Tibial artery (tissue), 4 donors: ENCODE measurements around the gene KMT2B.

Experiments
- DNase-seq, 2 donors: peaks; one replicate each; pipeline ENCODE4 v3.0.0-alpha.2; 2019
- H3K27ac ChIP-seq, 2 donors: fragments of 200-600 bp; sonication (generic) in 1 of 2; 1 replicate in 1 of 2; 2 replicates in 1 of 2; pipeline ENCODE4 v1.5.1; 2018 to 2019; ENCODE audit warnings: mild to moderate bottlenecking in 1 of 2
- H3K27me3 ChIP-seq, 2 donors: fragments of 200-600 bp; sonication (generic) in 1 of 2; one replicate each; pipeline versions ENCODE4 v1.5.1 to v1.6.0; 2016 to 2019
- H3K36me3 ChIP-seq, 3 donors: fragments of 200-600 bp; sonication (generic) in 2 of 3; one replicate each; pipeline ENCODE4 v1.5.1; 2016 to 2019; ENCODE audit warnings: mild to moderate bottlenecking in 2 of 3
- H3K4me1 ChIP-seq, 4 donors: fragments of 200-600 bp; sonication (generic) in 2 of 4; 1 replicate in 3 of 4; 2 replicates in 1 of 4; pipeline ENCODE4 v1.5.1; 2016 to 2019
- H3K4me3 ChIP-seq, 2 donors: fragments of 200-600 bp; sonication (generic) in 1 of 2; 1 replicate in 1 of 2; 2 replicates in 1 of 2; pipeline ENCODE4 v1.5.1; 2018 to 2019; ENCODE audit warnings: mild to moderate bottlenecking in 2 of 2
- H3K9me3 ChIP-seq, 3 donors: fragments of 200-600 bp; sonication (generic) in 1 of 3; one replicate each; pipeline ENCODE4 v1.5.1; 2016 to 2019
- intact Hi-C: fragments of 100-400 bp; cut with DNase I; formaldehyde crosslinking; loops from one replicate; pipeline ENCODE4 v1.15.0; 2023; ENCODE audit warnings: low total_unique reads
- TF ChIP-seq, protein P1 (sequence below), 2 experiments: fragments of 200-600 bp in 1 of 2; fragments of 450-650 bp in 1 of 2; IDR thresholded peaks; one replicate each; pipeline ENCODE4 v1.5.1; 2017 to 2019; ENCODE audit warnings: antibody characterized with exemption in 2 of 2, mild to moderate bottlenecking in 1 of 2, moderate library complexity in 1 of 2

Gene KMT2B

DNA sequence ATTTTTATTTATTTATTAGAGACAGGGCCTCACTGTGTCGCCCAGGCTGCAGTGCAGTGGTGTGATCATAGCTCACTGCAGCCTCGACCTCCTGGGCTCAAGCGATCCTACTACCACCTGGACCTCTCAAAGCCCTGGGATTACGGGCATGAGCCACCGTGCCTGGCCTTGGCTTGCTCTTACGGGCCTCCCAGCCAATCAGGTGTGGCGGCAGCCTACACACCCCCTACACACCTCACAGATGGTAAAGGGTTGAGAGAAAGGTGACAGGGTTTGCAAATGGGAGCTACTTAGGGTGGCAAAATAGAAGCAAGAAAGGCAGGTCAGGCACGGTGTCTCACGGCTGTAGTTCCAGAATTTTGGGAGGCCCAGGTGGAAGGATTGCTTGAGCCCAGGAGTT is 14.5 kb upstream of the KMT2B start:
- no peak overlapping the region for H3K4me3 ChIP-seq
- TF ChIP-seq, protein P1, sequence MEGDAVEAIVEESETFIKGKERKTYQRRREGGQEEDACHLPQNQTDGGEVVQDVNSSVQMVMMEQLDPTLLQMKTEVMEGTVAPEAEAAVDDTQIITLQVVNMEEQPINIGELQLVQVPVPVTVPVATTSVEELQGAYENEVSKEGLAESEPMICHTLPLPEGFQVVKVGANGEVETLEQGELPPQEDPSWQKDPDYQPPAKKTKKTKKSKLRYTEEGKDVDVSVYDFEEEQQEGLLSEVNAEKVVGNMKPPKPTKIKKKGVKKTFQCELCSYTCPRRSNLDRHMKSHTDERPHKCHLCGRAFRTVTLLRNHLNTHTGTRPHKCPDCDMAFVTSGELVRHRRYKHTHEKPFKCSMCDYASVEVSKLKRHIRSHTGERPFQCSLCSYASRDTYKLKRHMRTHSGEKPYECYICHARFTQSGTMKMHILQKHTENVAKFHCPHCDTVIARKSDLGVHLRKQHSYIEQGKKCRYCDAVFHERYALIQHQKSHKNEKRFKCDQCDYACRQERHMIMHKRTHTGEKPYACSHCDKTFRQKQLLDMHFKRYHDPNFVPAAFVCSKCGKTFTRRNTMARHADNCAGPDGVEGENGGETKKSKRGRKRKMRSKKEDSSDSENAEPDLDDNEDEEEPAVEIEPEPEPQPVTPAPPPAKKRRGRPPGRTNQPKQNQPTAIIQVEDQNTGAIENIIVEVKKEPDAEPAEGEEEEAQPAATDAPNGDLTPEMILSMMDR (IDR thresholded peaks at IDR 0.05) = no peak
- no peaks in the 10 kb centered on the region for H3K36me3 ChIP-seq
- intact Hi-C loops = no loop called here
- no peak for DNase-seq
- peaks cover 0 to 12% of the 10 kb centered on the region in 2 donors for H3K27me3 ChIP-seq
- no peaks in the 10 kb centered on the region for H3K9me3 ChIP-seq
- no peak overlapping the region for H3K27ac ChIP-seq
- H3K4me1 ChIP-seq = peaks cover 0 to 15% (median 11%) of the 10 kb centered on the region in 4 donors

DNA sequence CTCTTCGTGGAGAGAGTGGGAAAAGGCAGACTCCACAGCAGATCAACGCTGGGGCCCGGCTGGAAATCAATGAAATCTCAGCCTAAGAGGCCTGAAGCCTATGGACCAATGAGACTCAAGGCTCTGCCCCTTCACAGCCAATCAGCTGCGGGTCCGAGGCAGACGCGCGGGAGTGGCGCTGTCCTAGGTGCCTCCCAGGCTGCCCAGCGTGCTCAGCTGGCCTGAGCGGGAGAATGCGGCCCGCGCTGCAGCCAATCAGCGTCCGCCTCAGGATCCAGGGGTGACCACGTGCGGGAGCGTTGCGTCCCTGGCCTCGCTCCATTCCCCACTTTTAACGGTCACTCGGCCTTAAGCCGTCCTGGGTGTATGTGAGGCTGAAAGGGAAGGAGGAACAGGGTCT is 13.6 kb upstream of the KMT2B start, which contains the start of gene ZBTB32:
Gene ZBTB32, plus strand, starts transcription at position 341 of the 400 bp plus-strand sequence. CDS start 10,069 bp downstream, outside the sequence.
- DNase-seq = no peak
- no peak within 1 kb of the TSS for H3K27ac ChIP-seq

DNA sequence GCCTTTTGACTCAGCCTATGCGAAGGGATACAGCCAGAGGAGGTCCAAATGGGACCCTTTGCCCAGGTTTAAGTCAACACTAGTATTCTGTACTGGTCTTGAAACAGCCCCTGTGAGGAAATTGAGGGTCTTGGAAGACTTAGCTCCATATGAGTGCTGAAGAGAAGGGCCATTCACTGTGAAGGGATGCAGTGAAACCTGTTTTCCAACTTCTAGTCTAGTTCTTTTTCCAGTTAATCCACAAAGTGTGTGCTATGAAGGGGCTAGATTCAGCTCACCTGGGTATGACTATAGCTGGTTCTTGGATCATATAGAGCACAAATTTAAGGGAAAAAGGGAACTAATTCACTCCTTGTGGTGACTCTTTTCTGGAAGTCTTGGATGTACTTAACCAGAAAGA is 9.4 kb upstream of the KMT2B start:
- intact Hi-C loops = no loop called here
- peaks cover 0 to under 1% (median 0%) of the 10 kb centered on the region in 4 donors for H3K4me1 ChIP-seq
- DNase-seq = no peak
- H3K27ac ChIP-seq = no peak overlapping the region
- H3K36me3 ChIP-seq = no peaks in the 10 kb centered on the region
- H3K27me3 ChIP-seq = peaks cover 0 to 8% of the 10 kb centered on the region in 2 donors
- no peaks in the 10 kb centered on the region for H3K9me3 ChIP-seq
- no peak overlapping the region for H3K4me3 ChIP-seq
- TF ChIP-seq, protein P1 (IDR thresholded peaks at IDR 0.05) = no peak

More for the DNA sequence above, 13.6 kb upstream of the KMT2B start, which contains the start of gene ZBTB32:
- intact Hi-C loops = no loop called here
- Histone ChIP-seq H3K4me1 (peaks cover 0 to 15% (median 11%) of the 10 kb centered on the region in 4 donors), H3K4me3 (no peak within 1 kb of the TSS), H3K36me3 (no peaks in the 10 kb centered on the region), H3K27me3 (peaks cover 0 to 8% of the 10 kb centered on the region in 2 donors), H3K9me3 (no peaks in the 10 kb centered on the region)
- TF ChIP-seq, protein P1 (IDR thresholded peaks at IDR 0.05) = no peak

DNA sequence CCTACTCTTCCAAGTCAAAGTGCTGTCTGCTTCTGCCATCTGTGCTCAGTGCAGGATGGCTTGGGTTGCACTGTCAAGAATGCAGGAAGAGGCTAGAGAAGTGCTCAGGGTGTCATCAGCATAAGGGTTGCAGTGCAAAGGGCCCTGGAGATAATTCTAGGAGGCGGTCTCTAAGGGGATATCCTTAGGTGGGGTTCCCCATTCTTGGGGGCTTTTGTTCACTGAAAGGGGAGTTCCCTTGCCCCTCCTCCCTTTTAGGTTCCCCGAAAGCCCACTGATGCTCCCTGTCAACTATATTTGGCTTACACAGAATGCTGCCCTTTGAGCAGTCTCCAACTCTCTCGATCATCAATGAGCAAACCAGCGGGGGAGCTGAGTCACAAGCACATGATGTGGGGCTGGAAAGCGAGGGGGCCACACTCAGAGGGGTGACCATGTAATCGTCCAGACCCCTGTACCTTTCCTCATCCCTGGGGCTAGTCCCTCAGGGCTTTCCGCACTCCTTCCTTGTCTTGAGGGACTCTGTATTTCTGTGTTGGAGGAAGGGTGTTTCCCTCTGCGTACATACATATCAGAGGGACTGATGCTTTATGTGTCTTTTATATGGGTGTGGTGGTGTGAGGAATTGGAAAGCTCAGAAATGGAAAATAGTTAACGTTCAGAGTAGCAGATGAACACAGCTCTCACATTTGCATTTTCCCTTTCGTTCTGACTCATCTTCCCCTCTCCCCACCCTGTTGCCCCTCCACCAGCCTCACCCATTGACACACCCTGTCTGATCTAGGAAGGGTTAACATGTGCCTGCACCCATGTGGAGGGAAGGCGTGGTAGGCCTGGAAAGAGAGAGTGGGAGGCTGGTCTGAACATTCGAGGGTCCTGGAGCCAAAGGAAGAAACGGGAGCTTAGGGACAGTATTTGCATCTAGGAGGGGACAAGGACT is 6.7 kb upstream of the KMT2B start:
- Histone ChIP-seq H3K4me3 (no peak overlapping the region), H3K27me3 (no peaks in the 10 kb centered on the region), H3K27ac (no peak overlapping the region), H3K4me1 (peaks cover 0 to 10% (median 7%) of the 10 kb centered on the region in 4 donors), H3K36me3 (no peaks in the 10 kb centered on the region), H3K9me3 (no peaks in the 10 kb centered on the region)
- TF ChIP-seq, protein P1 (IDR thresholded peaks at IDR 0.05) = no peak
- intact Hi-C loops = loop anchor here (10.0 kb wide), 1 partner anchor 586 kb away; no protein-coding TSS in a partner anchor
- no peak for DNase-seq

DNA sequence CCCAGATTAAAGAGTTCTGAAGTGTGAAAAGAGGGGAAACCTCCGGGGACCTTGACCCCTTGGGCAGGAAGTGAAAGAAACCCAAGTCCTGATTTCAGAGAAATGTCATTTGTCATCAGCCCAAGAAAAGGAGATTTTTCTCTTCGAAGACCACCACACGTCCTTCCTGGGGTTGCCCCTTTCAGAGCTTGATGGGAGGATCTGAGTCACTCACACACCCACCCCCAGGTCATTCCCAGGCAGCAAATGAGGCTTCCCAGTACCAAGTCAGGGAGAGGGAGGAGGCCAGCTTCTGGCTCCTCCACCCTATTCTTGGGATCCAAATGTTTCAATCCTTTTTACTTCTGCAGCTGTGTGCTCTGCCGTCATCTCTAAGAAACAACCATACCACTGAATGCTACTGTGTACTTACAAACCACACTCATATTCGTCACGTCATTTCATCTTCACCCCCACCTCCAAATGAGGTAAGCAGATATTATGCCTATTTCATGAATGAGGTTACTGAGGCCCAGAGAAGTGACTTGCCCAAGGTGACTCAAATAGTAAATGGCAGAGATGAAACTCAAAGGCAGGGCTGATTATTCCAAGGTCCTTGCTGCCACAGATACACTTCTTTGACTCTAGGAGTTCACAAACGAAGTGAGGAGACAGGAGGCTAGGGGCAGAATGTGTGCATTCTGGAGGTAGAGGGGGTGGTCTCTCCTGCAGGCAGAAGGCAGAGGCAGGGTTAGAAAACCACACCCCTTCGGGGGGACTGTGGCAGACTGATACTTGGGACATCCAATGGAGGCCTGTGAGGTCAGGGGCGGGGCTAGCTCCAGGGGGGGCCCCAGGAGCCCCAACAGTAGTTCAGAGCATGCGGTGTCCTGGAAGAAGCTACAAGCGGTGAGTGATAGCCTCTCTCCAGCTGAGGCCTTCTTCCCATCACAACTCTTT is 5.0 kb upstream of the KMT2B start:
- intact Hi-C loops = loop anchor here (10.0 kb wide), 1 partner anchor 588 kb away; no protein-coding TSS in a partner anchor
- Histone ChIP-seq H3K4me3 (no peak overlapping the region), H3K27me3 (no peaks in the 10 kb centered on the region), H3K27ac (no peak overlapping the region), H3K4me1 (peaks cover 0 to 16% (median 9%) of the 10 kb centered on the region in 4 donors), H3K9me3 (no peaks in the 10 kb centered on the region), H3K36me3 (no peaks in the 10 kb centered on the region)
- no peak for DNase-seq
- TF ChIP-seq, protein P1 (IDR thresholded peaks at IDR 0.05) = no peak
